Measurements from ENCODE around the gene IGF2R. TPM values are rescaled to one million over a fixed set of nuclear protein-coding genes. Genes with fewer than 3 reads are reported as not detected.
A peak's percentile ranks its signal among the peaks of the same experiment; 100 is the strongest.
"Not testable (repeated sequence)": the region's sequence is repeated elsewhere in the genome, so short reads cannot be mapped to it uniquely, and the experiment has no call there.

IGF2R gene
- total RNA-seq, 1 donor from 2014 or later: 35.1 TPM

- H3K36me3 ChIP-seq: no peaks in the 10 kb centered on the region
- H3K27me3 Mint-ChIP-seq (ENCODE audit: insufficient read depth, low read depth): no peaks in the 10 kb centered on the region
These were observed 117.9 kb downstream of the IGF2R start for GRCh38 chr6:160086754-160087153.

GRCh38 chr6:160088069-160088783, 119.3 kb downstream of the IGF2R start:
- Histone ChIP-seq H4K20me1 (ENCODE audit: low read depth) (no peaks in the 10 kb centered on the region), H3K27me3 (no peaks in the 10 kb centered on the region), H3K9ac (no peak overlapping the region), H3F3A (ENCODE audit: low read depth) (no peaks in the 10 kb centered on the region), H3K79me2 (ENCODE audit: low read depth) (no peaks in the 10 kb centered on the region), H3K4me1 (no peaks in the 10 kb centered on the region), H3K36me3 (no peaks in the 10 kb centered on the region), H3K4me3 (no peak overlapping the region), H2AFZ (replicated peaks) (no peak overlapping the region), H3K27ac (no peak overlapping the region), H3K4me2 (no peak overlapping the region), H3K9me3 (ENCODE audit: low read depth) (no peaks in the 10 kb centered on the region)
- no peak for TF ChIP-seq EZH2phosphoT487 (IDR thresholded peaks at IDR 0.05)
- peak; percentile 72 for TF ChIP-seq CTCF (IDR thresholded peaks at IDR 0.05)
- no peak for TF ChIP-seq EZH2 (IDR thresholded peaks at IDR 0.05)
- Mint-ChIP-seq H3K36me3 (peaks cover 42% of the 10 kb centered on the region), H3K4me3 (no peak overlapping the region), H3K27ac (no peak overlapping the region), H3K27me3 (ENCODE audit: insufficient read depth, low read depth) (no peaks in the 10 kb centered on the region), H3K4me1 (peaks cover 11% of the 10 kb centered on the region), H3K9me3 (no peaks in the 10 kb centered on the region)
- DNase-seq (ENCODE audit: low spot score): peak; percentile 61

More at GRCh38 chr6:160086754-160087153, 117.9 kb downstream of the IGF2R start:
- Histone ChIP-seq H3K4me1 (no peaks in the 10 kb centered on the region), H3K27me3 (no peaks in the 10 kb centered on the region), H3F3A (ENCODE audit: low read depth) (no peaks in the 10 kb centered on the region), H3K79me2 (ENCODE audit: low read depth) (no peaks in the 10 kb centered on the region), H4K20me1 (ENCODE audit: low read depth) (no peaks in the 10 kb centered on the region), H3K27ac (no peak overlapping the region), H3K4me3 (no peak overlapping the region), H3K9ac (no peak overlapping the region), H3K4me2 (no peak overlapping the region), H2AFZ (replicated peaks) (no peak overlapping the region), H3K9me3 (ENCODE audit: low read depth) (no peaks in the 10 kb centered on the region)
- H3K36me3 Mint-ChIP-seq: peaks cover 39% of the 10 kb centered on the region
- no peak for DNase-seq (ENCODE audit: low spot score)
- H3K9me3 Mint-ChIP-seq: no peaks in the 10 kb centered on the region
- H3K27ac Mint-ChIP-seq: no peak overlapping the region
- H3K4me3 Mint-ChIP-seq: no peak overlapping the region
- H3K4me1 Mint-ChIP-seq: peaks cover 11% of the 10 kb centered on the region
- TF ChIP-seq EZH2phosphoT487 (IDR thresholded peaks at IDR 0.05): no peak

- Histone ChIP-seq H3K27ac (no peak overlapping the region), H3K79me2 (ENCODE audit: low read depth) (no peaks in the 10 kb centered on the region), H4K20me1 (ENCODE audit: low read depth) (no peaks in the 10 kb centered on the region), H2AFZ (replicated peaks) (no peak overlapping the region), H3K4me3 (no peak overlapping the region), H3F3A (ENCODE audit: low read depth) (no peaks in the 10 kb centered on the region), H3K36me3 (no peaks in the 10 kb centered on the region), H3K9me3 (ENCODE audit: low read depth) (no peaks in the 10 kb centered on the region), H3K4me2 (no peak overlapping the region), H3K27me3 (no peaks in the 10 kb centered on the region), H3K9ac (no peak overlapping the region), H3K4me1 (no peaks in the 10 kb centered on the region)
- Mint-ChIP-seq H3K4me3 (no peak overlapping the region), H3K36me3 (peaks cover 43% of the 10 kb centered on the region), H3K27ac (no peak overlapping the region), H3K9me3 (no peaks in the 10 kb centered on the region), H3K27me3 (ENCODE audit: insufficient read depth, low read depth) (no peaks in the 10 kb centered on the region), H3K4me1 (peaks cover 11% of the 10 kb centered on the region)
- DNase-seq (ENCODE audit: low spot score): no peak
- TF ChIP-seq EZH2 (IDR thresholded peaks at IDR 0.05) (no peak), EZH2phosphoT487 (IDR thresholded peaks at IDR 0.05) (no peak), CTCF (IDR thresholded peaks at IDR 0.05) (no peak)
These were observed 120.1 kb downstream of the IGF2R start for GRCh38 chr6:160088784-160089533.

GRCh38 chr6:160089534-160089897, 120.6 kb downstream of the IGF2R start:
- no peaks in the 10 kb centered on the region for H3K27me3 ChIP-seq
- TF ChIP-seq EZH2phosphoT487 (IDR thresholded peaks at IDR 0.05): no peak
- H3K9me3 Mint-ChIP-seq: no peaks in the 10 kb centered on the region
- H3K27me3 Mint-ChIP-seq (ENCODE audit: insufficient read depth, low read depth): no peaks in the 10 kb centered on the region
- H3K9me3 ChIP-seq (ENCODE audit: low read depth): no peaks in the 10 kb centered on the region
- H3K4me1 ChIP-seq: no peaks in the 10 kb centered on the region
- no peak overlapping the region for H3K9ac ChIP-seq
- peaks cover 11% of the 10 kb centered on the region for H3K4me1 Mint-ChIP-seq
- no peak for DNase-seq (ENCODE audit: low spot score)
- no peak overlapping the region for H2AFZ ChIP-seq (replicated peaks)
- H3K4me2 ChIP-seq: no peak overlapping the region
- H3K4me3 ChIP-seq: no peak overlapping the region
- H3K36me3 ChIP-seq: no peaks in the 10 kb centered on the region
- H3K27ac Mint-ChIP-seq: no peak overlapping the region
- peaks cover 43% of the 10 kb centered on the region for H3K36me3 Mint-ChIP-seq
- no peak overlapping the region for H3K4me3 Mint-ChIP-seq
- H3K27ac ChIP-seq: no peak overlapping the region
- no peaks in the 10 kb centered on the region for H3K79me2 ChIP-seq (ENCODE audit: low read depth)
- no peaks in the 10 kb centered on the region for H4K20me1 ChIP-seq (ENCODE audit: low read depth)
- H3F3A ChIP-seq (ENCODE audit: low read depth): no peaks in the 10 kb centered on the region

- H2AFZ ChIP-seq (replicated peaks); H3K4me1 Mint-ChIP-seq; H3K4me2 ChIP-seq; H3K9ac ChIP-seq; H3K27ac Mint-ChIP-seq; H3K4me3 Mint-ChIP-seq; H3K27ac ChIP-seq; H4K20me1 ChIP-seq (ENCODE audit: low read depth); H3K9me3 Mint-ChIP-seq; H3K36me3 ChIP-seq; H3K4me1 ChIP-seq; H3K4me3 ChIP-seq; H3K27me3 Mint-ChIP-seq (ENCODE audit: insufficient read depth, low read depth); H3K27me3 ChIP-seq; H3K9me3 ChIP-seq (ENCODE audit: low read depth); DNase-seq (ENCODE audit: low spot score); H3F3A ChIP-seq (ENCODE audit: low read depth); H3K79me2 ChIP-seq (ENCODE audit: low read depth): not testable (repeated sequence)
- peaks cover 37% of the 10 kb centered on the region for H3K36me3 Mint-ChIP-seq
These were observed 121.8 kb downstream of the IGF2R start for GRCh38 chr6:160090442-160091239.

GRCh38 chr6:160092176-160092575, 123.3 kb downstream of the IGF2R start:
- not testable (repeated sequence) for H3K4me3 Mint-ChIP-seq; H4K20me1 ChIP-seq (ENCODE audit: low read depth); H3K27me3 ChIP-seq; H3K36me3 ChIP-seq; H3K9ac ChIP-seq; H3K27ac Mint-ChIP-seq; H3K9me3 ChIP-seq (ENCODE audit: low read depth); H3K4me1 Mint-ChIP-seq; H2AFZ ChIP-seq (replicated peaks); H3K4me2 ChIP-seq; H3K4me1 ChIP-seq; DNase-seq (ENCODE audit: low spot score); H3K27me3 Mint-ChIP-seq (ENCODE audit: insufficient read depth, low read depth); H3K79me2 ChIP-seq (ENCODE audit: low read depth); H3F3A ChIP-seq (ENCODE audit: low read depth); H3K9me3 Mint-ChIP-seq; H3K4me3 ChIP-seq; H3K27ac ChIP-seq
- peaks cover 43% of the 10 kb centered on the region for H3K36me3 Mint-ChIP-seq

All from neural progenitor cell (in vitro differentiated cells).